Measurements from ENCODE around the gene GJC1.

The GJC1 gene

GRCh38 chr17:44775838-44776621 lies 54.1 kb downstream of the GJC1 start:
- FAIRE-seq, result no peak

- peak; percentile 59 for FAIRE-seq
These were observed 54.8 kb downstream of the GJC1 start for GRCh38 chr17:44775136-44775837.

GRCh38 chr17:44774271-44775135 lies 55.6 kb downstream of the GJC1 start:
- no peak for FAIRE-seq

- no peak for FAIRE-seq
These were observed 56.9 kb downstream of the GJC1 start for GRCh38 chr17:44773140-44773539.

- no peak for FAIRE-seq
These were observed 57.6 kb downstream of the GJC1 start for GRCh38 chr17:44772308-44773045.

- FAIRE-seq, result no peak
These were observed 59.7 kb downstream of the GJC1 start for GRCh38 chr17:44770166-44770925.

- no peak for FAIRE-seq
These were observed 60.4 kb downstream of the GJC1 start for GRCh38 chr17:44769647-44770084.

GRCh38 chr17:44769230-44769629 lies 60.9 kb downstream of the GJC1 start:
- no peak for FAIRE-seq

- no peak for FAIRE-seq
These were observed 61.5 kb downstream of the GJC1 start for GRCh38 chr17:44768505-44769142.

- no peak for FAIRE-seq
These were observed 62.6 kb downstream of the GJC1 start for GRCh38 chr17:44767493-44767892.

- FAIRE-seq, result no peak
These were observed 63.6 kb downstream of the GJC1 start for GRCh38 chr17:44766409-44767038.

GRCh38 chr17:44765965-44766364 lies 64.1 kb downstream of the GJC1 start:
- FAIRE-seq, result no peak

GRCh38 chr17:44763170-44763569 lies 66.9 kb downstream of the GJC1 start:
- FAIRE-seq, result no peak

GRCh38 chr17:44761932-44762810 lies 67.9 kb downstream of the GJC1 start:
- FAIRE-seq, result no peak

GRCh38 chr17:44760474-44761308 lies 69.4 kb downstream of the GJC1 start:
- no peak for FAIRE-seq

- FAIRE-seq, result no peak
These were observed 70.2 kb downstream of the GJC1 start for GRCh38 chr17:44759916-44760243.

GRCh38 chr17:44759086-44759915 lies 70.8 kb downstream of the GJC1 start:
- FAIRE-seq, result no peak
